Measurements from ENCODE around the gene TNFSF4. TPM values are rescaled to one million over a fixed set of nuclear protein-coding genes. Genes with fewer than 3 reads are reported as not detected.
"Not testable (repeated sequence)": the region's sequence is repeated elsewhere in the genome, so short reads cannot be mapped to it uniquely, and the experiment has no call there.

TNFSF4 gene
- total RNA-seq, 1 experiment from 2014 or later = 0.31 TPM

GRCh38 chr1:173163222-173163621, 43.9 kb downstream of the TNFSF4 start:
- BruUV-seq (replicated peaks) = no TSS peak
- Mint-ChIP-seq H3K4me1 (ENCODE audit: low read depth, unreplicated experiment) (no peaks in the 10 kb centered on the region), H3K9me3 (ENCODE audit: low read depth, unreplicated experiment) (no peaks in the 10 kb centered on the region), H3K27ac (ENCODE audit: unreplicated experiment) (no peak overlapping the region), H3K27me3 (ENCODE audit: unreplicated experiment) (no peaks in the 10 kb centered on the region), H3K4me3 (ENCODE audit: low read depth, unreplicated experiment) (no peak overlapping the region), H3K36me3 (ENCODE audit: insufficient read depth, unreplicated experiment) (no peaks in the 10 kb centered on the region)
- CTCF ChIA-PET = no interaction called here
- DNase-seq = no peak
- intact Hi-C loops (cut with micrococcal nuclease; ENCODE audit: unreplicated experiment) = no loop called here
- TF ChIP-seq CTCF (IDR thresholded peaks at IDR 0.05; ENCODE audit: unreplicated experiment) = no peak

- Mint-ChIP-seq H3K27me3 (ENCODE audit: unreplicated experiment) (no peaks in the 10 kb centered on the region), H3K4me3 (ENCODE audit: low read depth, unreplicated experiment) (no peak overlapping the region), H3K4me1 (ENCODE audit: low read depth, unreplicated experiment) (no peaks in the 10 kb centered on the region), H3K27ac (ENCODE audit: unreplicated experiment) (no peak overlapping the region), H3K36me3 (ENCODE audit: insufficient read depth, unreplicated experiment) (no peaks in the 10 kb centered on the region), H3K9me3 (ENCODE audit: low read depth, unreplicated experiment) (no peaks in the 10 kb centered on the region)
- BruUV-seq (replicated peaks) = no TSS peak
- TF ChIP-seq CTCF (IDR thresholded peaks at IDR 0.05; ENCODE audit: unreplicated experiment) = no peak
- DNase-seq = no peak
- intact Hi-C loops (cut with micrococcal nuclease; ENCODE audit: unreplicated experiment) = no loop called here
- CTCF ChIA-PET = no interaction called here
These were observed 44.5 kb downstream of the TNFSF4 start for GRCh38 chr1:173162601-173163000.

- no peak for DNase-seq
- H3K4me3 Mint-ChIP-seq (ENCODE audit: low read depth, unreplicated experiment) = no peak overlapping the region
- H3K27me3 Mint-ChIP-seq (ENCODE audit: unreplicated experiment) = no peaks in the 10 kb centered on the region
- TF ChIP-seq CTCF (IDR thresholded peaks at IDR 0.05; ENCODE audit: unreplicated experiment) = no peak
- no TSS peak for BruUV-seq (replicated peaks)
- intact Hi-C loops (cut with micrococcal nuclease; ENCODE audit: unreplicated experiment) = loop anchor here (2.0 kb wide), 1 partner anchor 67 kb away; no protein-coding TSS in a partner anchor
- CTCF ChIA-PET = no interaction called here
- no peaks in the 10 kb centered on the region for H3K9me3 Mint-ChIP-seq (ENCODE audit: low read depth, unreplicated experiment)
- H3K4me1 Mint-ChIP-seq (ENCODE audit: low read depth, unreplicated experiment) = no peaks in the 10 kb centered on the region
- H3K36me3 Mint-ChIP-seq (ENCODE audit: insufficient read depth, unreplicated experiment) = no peaks in the 10 kb centered on the region
- H3K27ac Mint-ChIP-seq (ENCODE audit: unreplicated experiment) = no peak overlapping the region
These were observed 45.5 kb downstream of the TNFSF4 start for GRCh38 chr1:173161510-173162221.

GRCh38 chr1:173153964-173154363, 53.2 kb downstream of the TNFSF4 start:
- H3K36me3 Mint-ChIP-seq (ENCODE audit: insufficient read depth, unreplicated experiment); H3K27ac Mint-ChIP-seq (ENCODE audit: unreplicated experiment); H3K4me1 Mint-ChIP-seq (ENCODE audit: low read depth, unreplicated experiment); DNase-seq; intact Hi-C loops (cut with micrococcal nuclease; ENCODE audit: unreplicated experiment); H3K27me3 Mint-ChIP-seq (ENCODE audit: unreplicated experiment); CTCF ChIA-PET; H3K4me3 Mint-ChIP-seq (ENCODE audit: low read depth, unreplicated experiment); H3K9me3 Mint-ChIP-seq (ENCODE audit: low read depth, unreplicated experiment); BruUV-seq (replicated peaks): not testable (repeated sequence)

GRCh38 chr1:173153503-173153902, 53.6 kb downstream of the TNFSF4 start:
- no peak overlapping the region for H3K4me3 Mint-ChIP-seq (ENCODE audit: low read depth, unreplicated experiment)
- no peak for DNase-seq
- no TSS peak for BruUV-seq (replicated peaks)
- CTCF ChIA-PET = no interaction called here
- H3K36me3 Mint-ChIP-seq (ENCODE audit: insufficient read depth, unreplicated experiment) = no peaks in the 10 kb centered on the region
- H3K4me1 Mint-ChIP-seq (ENCODE audit: low read depth, unreplicated experiment) = no peaks in the 10 kb centered on the region
- TF ChIP-seq CTCF (IDR thresholded peaks at IDR 0.05; ENCODE audit: unreplicated experiment) = no peak
- H3K9me3 Mint-ChIP-seq (ENCODE audit: low read depth, unreplicated experiment) = peaks cover 3% of the 10 kb centered on the region
- no peak overlapping the region for H3K27ac Mint-ChIP-seq (ENCODE audit: unreplicated experiment)
- intact Hi-C loops (cut with micrococcal nuclease; ENCODE audit: unreplicated experiment) = no loop called here
- no peaks in the 10 kb centered on the region for H3K27me3 Mint-ChIP-seq (ENCODE audit: unreplicated experiment)

Data from Calu3 (cell line).